ENCODE measurements around the gene MYO1H.
A peak's percentile ranks its signal among the peaks of the same experiment; 100 is the strongest.

Gene MYO1H

GRCh38 chr12:109433618-109434017 is 85.9 kb downstream of the MYO1H start:
- TF ChIP-seq USF1 (IDR thresholded peaks at IDR 0.05) (no peak), TCF12 (IDR thresholded peaks at IDR 0.05; ENCODE audit: low read depth) (no peak), NFIC (IDR thresholded peaks at IDR 0.05) (no peak)

GRCh38 chr12:109434582-109434981 is 86.9 kb downstream of the MYO1H start:
- no peak for TF ChIP-seq EP300 (IDR thresholded peaks at IDR 0.05; ENCODE audit: borderline replicate concordance)
- no peak for TF ChIP-seq TCF12 (IDR thresholded peaks at IDR 0.05; ENCODE audit: low read depth)
- TF ChIP-seq NFIC (IDR thresholded peaks at IDR 0.05) = no peak
- no peak for TF ChIP-seq FOXM1 (IDR thresholded peaks at IDR 0.05; ENCODE audit: borderline replicate concordance, low read depth)
- TF ChIP-seq TAF1 (IDR thresholded peaks at IDR 0.05; ENCODE audit: low read depth) = no peak

- peak; percentile 57; the same call in 1 of the 2 replicates for TF ChIP-seq CEBPB (IDR thresholded peaks at IDR 0.05)
- TF ChIP-seq NFIC (IDR thresholded peaks at IDR 0.05) = no peak
- no peak for TF ChIP-seq REST (IDR thresholded peaks at IDR 0.05; ENCODE audit: low read depth)
- no peak for TF ChIP-seq RAD21 (IDR thresholded peaks at IDR 0.05; ENCODE audit: low read depth)
- 0 out of 2 replicates have a peak, but pooled peaks have one; percentile 35 for TF ChIP-seq TEAD4 (IDR thresholded peaks at IDR 0.05)
- peak; percentile 73 for TF ChIP-seq TCF12 (IDR thresholded peaks at IDR 0.05; ENCODE audit: low read depth)
- TF ChIP-seq USF1 (IDR thresholded peaks at IDR 0.05) = no peak
- TF ChIP-seq YY1 (IDR thresholded peaks at IDR 0.05; ENCODE audit: low read depth) = no peak
These were observed 87.9 kb downstream of the MYO1H start for GRCh38 chr12:109435428-109436187.

GRCh38 chr12:109436188-109436560 is 88.5 kb downstream of the MYO1H start:
- TF ChIP-seq YY1 (IDR thresholded peaks at IDR 0.05; ENCODE audit: low read depth) (no peak), REST (IDR thresholded peaks at IDR 0.05; ENCODE audit: low read depth) (no peak), FOXM1 (IDR thresholded peaks at IDR 0.05; ENCODE audit: borderline replicate concordance, low read depth) (no peak), TCF12 (IDR thresholded peaks at IDR 0.05; ENCODE audit: low read depth) (no peak)

- no peak for TF ChIP-seq REST (IDR thresholded peaks at IDR 0.05; ENCODE audit: low read depth)
- no peak for TF ChIP-seq TAF1 (IDR thresholded peaks at IDR 0.05; ENCODE audit: low read depth)
- TF ChIP-seq EP300 (IDR thresholded peaks at IDR 0.05; ENCODE audit: borderline replicate concordance) = no peak
- no peak for TF ChIP-seq EGR1 (IDR thresholded peaks at IDR 0.05)
- no peak for TF ChIP-seq TEAD4 (IDR thresholded peaks at IDR 0.05)
- no peak for TF ChIP-seq NFIC (IDR thresholded peaks at IDR 0.05)
- TF ChIP-seq ZBTB7A (IDR thresholded peaks at IDR 0.05; ENCODE audit: low read depth) = no peak
- TF ChIP-seq CEBPB (IDR thresholded peaks at IDR 0.05) = no peak
- no peak for TF ChIP-seq RAD21 (IDR thresholded peaks at IDR 0.05; ENCODE audit: low read depth)
These were observed 91.5 kb downstream of the MYO1H start for GRCh38 chr12:109439181-109439580.
